IMR-90 (cell line): Measurements from ENCODE around the gene SCAMP4. TPM values are rescaled to one million over a fixed set of nuclear protein-coding genes. Genes with fewer than 3 reads are reported as not detected.

Source experiments
- ATAC-seq: fragments of 200-7000 bp; cut with Tn5 transposase; 2 replicates; pipeline ENCODE4 v1.9.1; 2020; ENCODE audit warnings: low read depth, mild to moderate bottlenecking, moderate library complexity
- BruUV-seq: library from RNA; stranded (reverse); fragments of 400-500 nt; replicated peaks from 2 replicates; lab custom pipeline; 2021; lab: Mats Ljungman, UMichigan
- CTCF ChIA-PET: fragments of 300-600 bp; formaldehyde crosslinking; extraction: SDS; loops from one replicate; lab custom pipeline; 2021; ENCODE audit warnings: antibody characterized with exemption; lab: Yijun Ruan, JAX
- POLR2A ChIA-PET: fragments of 300-600 bp; sonication (Branson Sonifier 250); formaldehyde crosslinking; loops from one replicate; lab custom pipeline; 2022; ENCODE audit warnings: antibody characterized with exemption; ENCODE audit not compliant: unreplicated experiment; lab: Charles Lee
- DNase-seq: peaks from one replicate; pipeline ENCODE4 v3.0.0; 2013
- H2AFZ ChIP-seq: replicated peaks from 2 replicates; pipeline ENCODE3; 2013; ENCODE audit warnings: low read length, mild to moderate bottlenecking; ENCODE audit not compliant: poor library complexity
- H2AK5ac ChIP-seq: 2 replicates; pipeline ENCODE4 v1.6.1; 2013; ENCODE audit warnings: low read depth, low read length, inconsistent platforms
- H2AK9ac ChIP-seq: replicated peaks from 2 replicates; pipeline ENCODE3; 2013; ENCODE audit warnings: mild to moderate bottlenecking, low read depth, low read length, moderate library complexity; ENCODE audit not compliant: poor library complexity
- H2BK120ac ChIP-seq: 2 replicates; pipeline ENCODE4 v1.6.1; 2013; ENCODE audit warnings: low read depth, low read length, inconsistent platforms
- H2BK15ac ChIP-seq: 3 replicates; pipeline ENCODE4 v1.6.1; 2013; ENCODE audit warnings: low read depth, low read length, inconsistent platforms
- H2BK20ac ChIP-seq: 2 replicates; pipeline ENCODE4 v1.6.1; 2013; ENCODE audit warnings: low read depth, mild to moderate bottlenecking, inconsistent platforms, low read length, moderate library complexity
- H2BK5ac ChIP-seq: 2 replicates; pipeline ENCODE4 v1.6.1; 2013; ENCODE audit warnings: mild to moderate bottlenecking, low read depth, low read length, inconsistent platforms; ENCODE audit not compliant: poor library complexity, severe bottlenecking
- H3K14ac ChIP-seq: replicated peaks from 2 replicates; pipeline ENCODE4 v1.6.1; 2013; ENCODE audit warnings: low read depth, low read length, inconsistent platforms
- H3K18ac ChIP-seq: 2 replicates; pipeline ENCODE4 v1.6.1; 2013; ENCODE audit warnings: low read depth, low read length, control low read depth
- H3K23ac ChIP-seq: 2 replicates; pipeline ENCODE4 v1.6.1; 2013; ENCODE audit warnings: low read depth, low read length, inconsistent platforms
- H3K27ac ChIP-seq: 2 replicates; pipeline ENCODE4 v1.5.1; 2013; ENCODE audit warnings: mild to moderate bottlenecking, control low read depth, low read length; ENCODE audit not compliant: insufficient read depth
- H3K27me3 ChIP-seq: 2 replicates; pipeline ENCODE4 v1.6.1; 2013; ENCODE audit warnings: low read length; ENCODE audit not compliant: control insufficient read depth, insufficient read depth
- H3K36me3 ChIP-seq: 2 replicates; pipeline ENCODE4 v1.6.1; 2013; ENCODE audit warnings: low read length, mixed read lengths; ENCODE audit not compliant: control insufficient read depth, insufficient read depth
- H3K4ac ChIP-seq: 2 replicates; pipeline ENCODE4 v1.6.1; 2013; ENCODE audit warnings: low read depth, low read length, inconsistent platforms
- H3K4me1 ChIP-seq: 2 replicates; pipeline ENCODE4 v1.6.1; 2013; ENCODE audit warnings: low read length, mixed read lengths; ENCODE audit not compliant: control insufficient read depth, insufficient read depth
- H3K4me2 ChIP-seq: 2 replicates; pipeline ENCODE4 v1.6.1; 2013; ENCODE audit warnings: low read depth, mild to moderate bottlenecking, control low read depth, low read length, moderate library complexity
- H3K4me3 ChIP-seq: 2 replicates; pipeline ENCODE4 v1.5.1; 2013; ENCODE audit warnings: low read depth, mild to moderate bottlenecking, control low read depth, low read length, moderate library complexity; ENCODE audit not compliant: insufficient read depth
- H3K56ac ChIP-seq: 2 replicates; pipeline ENCODE4 v1.6.1; 2013; ENCODE audit warnings: low read length, inconsistent platforms; ENCODE audit not compliant: insufficient read depth; ENCODE audit errors: extremely low read depth
- H3K79me1 ChIP-seq, 2 experiments: 2 replicates each; pipeline ENCODE4 v1.6.1; 2013; ENCODE audit warnings: low read length in 2 of 2, inconsistent platforms in 1 of 2, low read depth in 1 of 2
- H3K9ac ChIP-seq: 2 replicates; pipeline ENCODE4 v1.6.1; 2013; ENCODE audit warnings: low read depth, low read length, control low read depth
- H3K9me1 ChIP-seq: 2 replicates; pipeline ENCODE4 v1.6.1; 2013; ENCODE audit warnings: low read length, inconsistent platforms; ENCODE audit not compliant: insufficient read depth
- H3K9me3 ChIP-seq: 2 replicates; pipeline ENCODE4 v1.6.1; 2013; ENCODE audit warnings: low read length; ENCODE audit not compliant: control insufficient read depth, insufficient read depth
- H4K20me1 ChIP-seq: 2 replicates; pipeline ENCODE4 v1.6.1; 2013; ENCODE audit warnings: low read length, inconsistent platforms; ENCODE audit not compliant: insufficient read depth
- H4K5ac ChIP-seq: 2 replicates; pipeline ENCODE4 v1.6.1; 2013; ENCODE audit warnings: mild to moderate bottlenecking, low read depth, low read length, control low read depth
- H4K8ac ChIP-seq, 2 experiments: 2 replicates each; pipeline ENCODE4 v1.6.1; 2013; ENCODE audit warnings: low read depth in 2 of 2, low read length in 2 of 2, control low read depth in 1 of 2, inconsistent platforms in 1 of 2
- H4K91ac ChIP-seq: 2 replicates; pipeline ENCODE4 v1.6.1; 2013; ENCODE audit warnings: low read depth, low read length, inconsistent platforms; ENCODE audit not compliant: insufficient read depth
- BHLHE40 ChIP-seq: fragments of 150-350 bp; IDR thresholded peaks from 2 replicates; pipeline ENCODE4 v1.6.1; 2016; ENCODE audit warnings: mild to moderate bottlenecking, low read depth, low read length
- CEBPB ChIP-seq: IDR thresholded peaks from 2 replicates; pipeline ENCODE4 v1.6.1; 2012; ENCODE audit warnings: low read depth, low read length, improper control_type of control experiment
- CHD1 ChIP-seq: IDR thresholded peaks from 2 replicates; pipeline ENCODE4 v1.6.1; 2012; ENCODE audit warnings: low read depth, low read length, improper control_type of control experiment
- ELK1 ChIP-seq: fragments of 150-350 bp; IDR thresholded peaks from 2 replicates; pipeline ENCODE4 v1.6.1; 2016; ENCODE audit warnings: low read depth, mild to moderate bottlenecking, low read length, moderate library complexity, borderline replicate concordance
- MAZ ChIP-seq: IDR thresholded peaks from 2 replicates; pipeline ENCODE4 v1.6.1; 2012; ENCODE audit warnings: low read depth, mild to moderate bottlenecking, low read length, improper control_type of control experiment, moderate library complexity, borderline replicate concordance
- POLR2A ChIP-seq: IDR thresholded peaks from 2 replicates; pipeline ENCODE4 v1.6.1; 2012; ENCODE audit warnings: mild to moderate bottlenecking, low read depth, low read length
- RAD21 ChIP-seq: IDR thresholded peaks from 2 replicates; pipeline ENCODE4 v1.6.1; 2012; ENCODE audit warnings: low read length, improper control_type of control experiment
- RCOR1 ChIP-seq: IDR thresholded peaks from 2 replicates; pipeline ENCODE4 v1.6.1; 2012; ENCODE audit warnings: mild to moderate bottlenecking, low read length, improper control_type of control experiment; ENCODE audit not compliant: insufficient replicate concordance
- RFX5 ChIP-seq: IDR thresholded peaks from 2 replicates; pipeline ENCODE4 v1.8.0; 2012; ENCODE audit warnings: low read depth, mild to moderate bottlenecking, low read length, moderate library complexity
- SMC3 ChIP-seq: fragments of 150-350 bp; IDR thresholded peaks from 2 replicates; pipeline ENCODE4 v1.6.1; 2016; ENCODE audit warnings: low read depth, mild to moderate bottlenecking, antibody characterized with exemption, low read length, moderate library complexity
- USF2 ChIP-seq: fragments of 150-350 bp; IDR thresholded peaks from 2 replicates; pipeline ENCODE4 v1.6.1; 2017; ENCODE audit warnings: mild to moderate bottlenecking, antibody characterized with exemption, low read length, low read depth
- WGBS, 2 experiments: methylation state at CpG; one replicate each; pipeline versions ENCODE4 v1.1.5 to v1.1.7; 2013; ENCODE audit warnings: missing lambda C conversion rate in 2 of 2; ENCODE audit not compliant: insufficient read length in 1 of 2; ENCODE audit errors: extremely low coverage in 2 of 2; 5-methylcytosine and 5-hydroxymethylcytosine counted together
- dilution Hi-C: fragments of 300-500 bp; cut with HindIII; formaldehyde crosslinking; loops from one replicate; pipeline ENCODE4 v1.14.3; 2018; ENCODE audit warnings: low sequenced_read_pairs; ENCODE audit not compliant: unreplicated experiment
- in situ Hi-C: fragments of 300-500 bp; cut with MboI; formaldehyde crosslinking; loops from 3 replicates; pipeline ENCODE4 v1.14.3; 2019; ENCODE audit warnings: low sequenced_read_pairs, inconsistent platforms, mixed read lengths
- intact Hi-C: fragments of 100-400 bp; cut with micrococcal nuclease; formaldehyde crosslinking; loops from 2 replicates; pipeline ENCODE4 v1.10.0; 2022
- polyA plus RNA-seq, 3 experiments: library from polyadenylated mRNA; depleted of rRNA; stranded (reverse); fragments of >200 nt; gene quantifications; 2 replicates each; pipeline ENCODE4 v1.2.3, GENCODE V29; 2012; ENCODE audit warnings: low replicate concordance in 1 of 3
- total RNA-seq: library from RNA; depleted of rRNA; stranded (reverse); fragments of >200 nt; gene quantifications from 2 replicates; pipeline ENCODE4 v1.2.3, GENCODE V29; 2012

Gene SCAMP4
- total and polyA plus RNA-seq, 2 of the 4 experiments (the other 2 are of a cell fraction) = 16.1 to 28.1 TPM

- H3K56ac ChIP-seq = no peak overlapping the region
- no peak overlapping the region for H3K14ac ChIP-seq
- no peak overlapping the region for H4K91ac ChIP-seq
- POLR2A ChIA-PET = no interaction called here
- CTCF ChIA-PET = no interaction called here
- no peak overlapping the region for H2BK15ac ChIP-seq
- peaks cover 4% of the 10 kb centered on the region; the same call in 1 of the 2 replicates for H3K36me3 ChIP-seq
- no peak overlapping the region for H3K27ac ChIP-seq
- no peak overlapping the region for H2AK9ac ChIP-seq
- H3K4ac ChIP-seq = no peak overlapping the region
- dilution Hi-C loops = no loop called here
- WGBS, 2 experiments = 93% methylated on average over 22 of the region's 43 CpGs; no CpG with 5 or more reads in 1 of the 2 experiments
- H3K9me1 ChIP-seq = peaks cover 13% of the 10 kb centered on the region; the same call in 1 of the 2 replicates
- no peak overlapping the region for H4K8ac ChIP-seq
- DNase-seq = no peak
- H2BK120ac ChIP-seq = no peak overlapping the region
- ATAC-seq = no peak
- no peak overlapping the region for H3K18ac ChIP-seq
- TF ChIP-seq POLR2A (no peak), CHD1 (no peak), RFX5 (no peak), BHLHE40 (no peak), ELK1 (no peak), RCOR1 (no peak), RAD21 (no peak), SMC3 (no peak), CEBPB (no peak), MAZ (no peak), USF2 (no peak)
- no peak overlapping the region for H2BK5ac ChIP-seq
- H4K5ac ChIP-seq = no peak overlapping the region
- H2AK5ac ChIP-seq = no peak overlapping the region
- BruUV-seq = no TSS peak
- intact Hi-C loops = no loop called here
- peaks cover 10% of the 10 kb centered on the region for H3K4me1 ChIP-seq
- no peak overlapping the region for H3K23ac ChIP-seq
- no peak overlapping the region for H3K4me2 ChIP-seq
- H3K9me3 ChIP-seq = no peaks in the 10 kb centered on the region
- H3K79me1 ChIP-seq = peaks cover 17 to 59% of the 10 kb centered on the region in 2 experiments
- no peak overlapping the region for H2BK20ac ChIP-seq
- no peak overlapping the region for H2AFZ ChIP-seq
- no peaks in the 10 kb centered on the region for H3K27me3 ChIP-seq
- H4K20me1 ChIP-seq = peaks cover 40% of the 10 kb centered on the region
- H3K4me3 ChIP-seq = no peak overlapping the region
- no peak overlapping the region for H3K9ac ChIP-seq
- in situ Hi-C loops = no loop called here
Observed at GRCh38 chr19:1907563-1908363, 2.6 kb downstream of the SCAMP4 start.
